ENCODE measurements around the gene NSG1. TPM values are rescaled to one million over a fixed set of nuclear protein-coding genes. Genes with fewer than 3 reads are reported as not detected.

The NSG1 gene
- total RNA-seq, 4 donors from 2014 or later: 0.42 to 5.1 (median 2.7) TPM

- Histone ChIP-seq H3K36me3 (no peaks in the 10 kb centered on the region), H3K4me3 (no peak overlapping the region), H3K27me3 (peaks cover 0 to 27% (median 0%) of the 10 kb centered on the region in 4 donors), H3K4me1 (no peaks in the 10 kb centered on the region), H3K9me3 (peaks cover 0 to 11% (median 3%) of the 10 kb centered on the region in 4 donors), H3K27ac (replicated peaks in 1 of 4) (no peak overlapping the region)
- TF ChIP-seq EP300 (IDR thresholded peaks at IDR 0.05) (no peak), POLR2A (IDR thresholded peaks at IDR 0.05; ENCODE audit: low read depth) (no peak), CTCF (IDR thresholded peaks at IDR 0.05) (no peak), POLR2AphosphoS5 (IDR thresholded peaks at IDR 0.05) (no peak)
- intact Hi-C loops (cut with DNase I): no loop called here
- 65% methylated on average over 11 of the region's 11 CpGs for WGBS
- no peak for DNase-seq (ENCODE audit: extremely low spot score)
Observed at GRCh38 chr4:4368809-4369580, 17.9 kb upstream of the NSG1 start.

GRCh38 chr4:4374388-4375098, 12.4 kb upstream of the NSG1 start:
- H3K27me3 ChIP-seq: peaks cover 0 to 39% (median 0%) of the 10 kb centered on the region in 4 donors
- no peak overlapping the region for H3K4me3 ChIP-seq
- H3K36me3 ChIP-seq: no peaks in the 10 kb centered on the region
- H3K4me1 ChIP-seq: no peaks in the 10 kb centered on the region
- H3K9me3 ChIP-seq: peaks cover 0 to 15% (median 3%) of the 10 kb centered on the region in 4 donors
- no peak overlapping the region for H3K27ac ChIP-seq (replicated peaks in 1 of 4)
- DNase-seq (ENCODE audit: extremely low spot score): no peak
- 69% methylated on average over 6 of the region's 6 CpGs for WGBS
- intact Hi-C loops (cut with DNase I): no loop called here
- TF ChIP-seq POLR2A (IDR thresholded peaks at IDR 0.05; ENCODE audit: low read depth) (no peak), POLR2AphosphoS5 (IDR thresholded peaks at IDR 0.05) (no peak), EP300 (IDR thresholded peaks at IDR 0.05) (no peak)

GRCh38 chr4:4376074-4376473, 10.8 kb upstream of the NSG1 start:
- no peaks in the 10 kb centered on the region for H3K4me1 ChIP-seq
- 81% methylated on average over 4 of the region's 4 CpGs for WGBS
- intact Hi-C loops (cut with DNase I): no loop called here
- H3K4me3 ChIP-seq: no peak overlapping the region
- H3K36me3 ChIP-seq: no peaks in the 10 kb centered on the region
- peaks cover 0 to 15% (median 3%) of the 10 kb centered on the region in 4 donors for H3K9me3 ChIP-seq
- DNase-seq (ENCODE audit: extremely low spot score): no peak
- no peak for TF ChIP-seq EP300 (IDR thresholded peaks at IDR 0.05)
- peaks cover 0 to 54% (median 0%) of the 10 kb centered on the region in 4 donors for H3K27me3 ChIP-seq
- H3K27ac ChIP-seq (replicated peaks in 1 of 4): no peak overlapping the region

GRCh38 chr4:4377191-4377590, 9.7 kb upstream of the NSG1 start:
- intact Hi-C loops (cut with DNase I): no loop called here
- Histone ChIP-seq H3K4me3 (no peak overlapping the region), H3K9me3 (peaks cover 0 to 15% (median 3%) of the 10 kb centered on the region in 4 donors), H3K36me3 (no peaks in the 10 kb centered on the region), H3K4me1 (no peaks in the 10 kb centered on the region), H3K27me3 (peaks cover 0 to 55% (median 0%) of the 10 kb centered on the region in 4 donors), H3K27ac (replicated peaks in 1 of 4) (no peak overlapping the region)
- TF ChIP-seq POLR2AphosphoS5 (IDR thresholded peaks at IDR 0.05) (no peak), EP300 (IDR thresholded peaks at IDR 0.05) (no peak), POLR2A (IDR thresholded peaks at IDR 0.05; ENCODE audit: low read depth) (no peak), CTCF (IDR thresholded peaks at IDR 0.05) (no peak)
- WGBS: 82% methylated on average over 12 of the region's 12 CpGs
- DNase-seq (ENCODE audit: extremely low spot score): no peak

- Histone ChIP-seq H3K27ac (replicated peaks in 1 of 4) (no peak overlapping the region), H3K36me3 (no peaks in the 10 kb centered on the region), H3K27me3 (peaks cover 0 to 53% (median 0%) of the 10 kb centered on the region in 4 donors), H3K4me3 (no peak overlapping the region), H3K9me3 (peaks cover 0 to 15% (median 3%) of the 10 kb centered on the region in 4 donors), H3K4me1 (no peaks in the 10 kb centered on the region)
- DNase-seq (ENCODE audit: extremely low spot score): no peak
- TF ChIP-seq POLR2AphosphoS5 (IDR thresholded peaks at IDR 0.05): no peak
- WGBS: 79% methylated on average over 23 of the region's 23 CpGs
- intact Hi-C loops (cut with DNase I): no loop called here
Observed at GRCh38 chr4:4377732-4378460, 9.0 kb upstream of the NSG1 start.
